GM19035 (cell line): ENCODE data around the gene COX17.

ENCODE experiments used
- ATAC-seq: cut with Tn5 transposase; IDR thresholded peaks from one replicate; pipeline ENCODE4 v1.9.1; 2021; ENCODE audit not compliant: unreplicated experiment

Gene COX17

GRCh38 chr3:119625451-119626153, 51.6 kb downstream of the COX17 start:
- ATAC-seq, result no peak

GRCh38 chr3:119624002-119624720, 53.0 kb downstream of the COX17 start:
- no peak for ATAC-seq

GRCh38 chr3:119620899-119621298, 56.3 kb downstream of the COX17 start:
- ATAC-seq, result no peak
